NT2/D1 (cell line): ENCODE results near the gene PGAP2.

ENCODE experiments used
- DNase-seq: peaks from one replicate; pipeline ENCODE4 v3.0.0-alpha.2; 2011; ENCODE audit warnings: low read depth, low spot score
- H3K27me3 ChIP-seq: 2 replicates; pipeline ENCODE4 v1.6.0; 2011; ENCODE audit warnings: mild to moderate bottlenecking; ENCODE audit not compliant: insufficient read length, insufficient read depth
- H3K36me3 ChIP-seq: 2 replicates; pipeline ENCODE4 v1.6.1; 2011; ENCODE audit warnings: mild to moderate bottlenecking, low read length, mixed read lengths; ENCODE audit not compliant: insufficient read depth, insufficient read length
- H3K4me1 ChIP-seq: 2 replicates; pipeline ENCODE4 v1.5.1; 2011; ENCODE audit not compliant: insufficient read depth, insufficient read length
- H3K4me3 ChIP-seq: 2 replicates; pipeline ENCODE4 v1.5.1; 2011; ENCODE audit warnings: low read depth; ENCODE audit not compliant: insufficient read length
- H3K9ac ChIP-seq: 2 replicates; pipeline ENCODE4 v1.6.0; 2011; ENCODE audit warnings: low read depth; ENCODE audit not compliant: insufficient read length
- H3K9me3 ChIP-seq: 2 replicates; pipeline ENCODE4 v1.5.1; 2011; ENCODE audit warnings: mild to moderate bottlenecking, low read length; ENCODE audit not compliant: insufficient read depth
- SUZ12 ChIP-seq: IDR thresholded peaks from 2 replicates; pipeline ENCODE4 v1.6.1; 2011; ENCODE audit not compliant: insufficient read length, insufficient read depth; ENCODE audit errors: extremely low read depth
- YY1 ChIP-seq: IDR thresholded peaks from 2 replicates; pipeline ENCODE4 v1.6.1; 2011; ENCODE audit not compliant: insufficient read length, insufficient read depth
- ZNF274 ChIP-seq: IDR thresholded peaks from 2 replicates; pipeline ENCODE4 v1.6.1; 2011; ENCODE audit warnings: mild to moderate bottlenecking, low read depth, low read length

Gene PGAP2

DNA sequence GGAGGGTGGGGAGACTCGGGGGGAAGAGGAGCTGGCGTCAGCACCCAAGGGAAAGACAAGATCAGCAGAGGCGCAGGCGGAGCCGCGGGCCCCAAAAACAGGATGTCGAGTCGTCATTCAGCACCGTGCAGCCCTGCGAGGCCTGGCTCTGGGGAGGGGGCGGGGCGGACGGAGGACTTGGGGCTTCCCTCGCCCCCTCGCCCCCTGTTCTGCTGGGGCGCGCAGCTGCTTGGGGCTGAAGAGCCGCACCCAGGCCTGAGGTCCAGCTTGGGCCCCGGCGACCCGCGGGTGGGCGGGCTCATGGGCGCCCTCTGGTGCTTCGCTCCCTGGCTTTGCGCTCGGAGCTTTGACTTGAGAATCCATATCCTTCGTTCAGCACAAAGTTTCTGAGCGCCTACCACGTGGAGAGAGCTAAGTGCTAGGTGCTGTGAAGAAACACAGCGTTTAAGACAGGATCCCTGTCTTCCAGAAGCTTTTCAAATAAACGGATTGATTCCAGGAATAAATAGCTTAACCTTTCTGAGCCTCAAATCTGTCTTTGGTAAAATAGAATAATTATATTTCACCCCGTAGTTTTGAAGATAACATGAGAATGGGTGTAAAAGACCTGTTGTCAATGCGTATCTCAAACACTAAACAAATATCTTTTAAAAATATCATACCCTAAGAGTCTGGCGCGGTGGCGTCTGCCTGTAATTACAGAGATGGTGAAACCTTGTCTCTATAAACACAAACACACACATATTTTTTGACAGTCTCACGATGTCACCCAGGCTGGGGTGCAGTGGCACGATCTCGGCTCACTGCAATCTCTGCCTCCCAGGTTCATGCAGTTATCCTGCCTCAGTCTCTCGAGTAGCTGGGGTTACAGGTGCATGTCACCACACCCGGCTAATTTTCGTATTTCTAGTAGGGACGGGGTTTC, 33.3 kb downstream of the PGAP2 start:
- Histone ChIP-seq H3K4me3 (peak overlapping the region; percentile 36), H3K36me3 (peaks cover 24% of the 10 kb centered on the region), H3K9me3 (no peaks in the 10 kb centered on the region), H3K4me1 (peaks cover 11% of the 10 kb centered on the region), H3K27me3 (no peaks in the 10 kb centered on the region), H3K9ac (peak overlapping the region; percentile 82)
- TF ChIP-seq SUZ12: no peak
- TF ChIP-seq ZNF274: no peak
- no peak for TF ChIP-seq YY1
- peak; percentile 72 for DNase-seq

DNA sequence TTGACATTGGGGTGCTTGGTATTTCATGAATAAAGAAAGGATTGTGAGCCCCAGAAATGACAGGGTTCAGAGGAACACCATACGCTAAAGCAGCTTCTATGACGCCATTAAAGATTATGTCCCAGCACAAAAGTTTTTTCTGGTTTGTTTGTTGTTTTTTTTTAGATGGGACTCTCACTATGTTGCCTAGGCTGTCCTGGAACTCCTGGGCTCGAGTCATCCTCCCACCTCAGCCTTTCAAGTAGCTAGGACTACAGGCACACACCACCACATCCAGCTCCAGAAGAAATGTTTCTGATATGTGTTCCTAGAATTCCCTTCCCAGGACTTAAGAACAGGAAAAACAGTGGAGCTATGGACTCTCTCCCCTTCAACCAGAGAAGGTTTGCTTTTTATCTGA, 35.0 kb downstream of the PGAP2 start:
- Histone ChIP-seq H3K4me1 (peaks cover 8% of the 10 kb centered on the region), H3K36me3 (peaks cover 9% of the 10 kb centered on the region), H3K9me3 (no peaks in the 10 kb centered on the region), H3K9ac (no peak overlapping the region), H3K4me3 (no peak overlapping the region), H3K27me3 (no peaks in the 10 kb centered on the region)
- TF ChIP-seq ZNF274 (no peak), YY1 (no peak), SUZ12 (no peak)
- no peak for DNase-seq

DNA sequence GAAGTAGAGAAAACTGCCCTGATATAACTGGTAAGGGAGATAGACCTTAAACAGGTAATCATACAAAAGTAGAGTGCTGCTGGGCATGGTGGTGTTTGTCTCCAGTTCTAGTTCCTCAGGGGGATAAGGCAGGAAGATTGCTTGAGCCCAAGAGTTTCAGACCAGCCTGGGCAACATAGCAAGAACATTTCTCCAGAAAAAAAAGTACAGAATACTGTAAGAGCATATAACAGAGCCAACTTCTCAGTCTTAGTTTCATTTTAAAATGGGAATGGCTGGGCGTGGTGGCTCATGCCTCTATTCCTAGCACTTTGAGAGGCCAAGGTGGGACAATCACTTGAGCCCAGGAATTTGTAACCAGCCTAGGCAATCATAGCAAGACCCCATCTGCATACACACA, 36.9 kb downstream of the PGAP2 start:
- H3K9ac ChIP-seq: no peak overlapping the region
- no peaks in the 10 kb centered on the region for H3K36me3 ChIP-seq
- TF ChIP-seq SUZ12 (no peak), ZNF274 (no peak), YY1 (no peak)
- H3K9me3 ChIP-seq: no peaks in the 10 kb centered on the region
- no peak overlapping the region for H3K4me3 ChIP-seq
- no peaks in the 10 kb centered on the region for H3K27me3 ChIP-seq
- no peak for DNase-seq
- no peaks in the 10 kb centered on the region for H3K4me1 ChIP-seq

DNA sequence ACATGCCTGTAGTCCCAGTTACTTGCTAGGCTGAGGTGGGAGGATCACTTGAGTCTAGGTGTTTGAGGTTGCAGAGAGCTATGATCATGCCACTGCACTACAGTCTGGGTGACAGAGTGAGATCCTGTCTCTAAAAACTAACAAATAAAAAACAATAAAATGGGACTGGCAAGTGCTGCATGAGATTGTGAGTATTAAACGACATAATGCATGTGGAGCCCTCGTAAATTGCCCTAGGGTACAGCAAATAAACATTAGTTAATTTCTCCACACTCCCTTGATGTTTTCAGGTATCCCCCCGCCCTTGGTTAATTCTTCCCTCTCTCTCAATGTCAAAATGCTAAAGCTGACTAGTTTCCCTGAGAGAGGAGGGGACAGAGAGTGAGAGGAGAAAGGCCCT, 37.3 kb downstream of the PGAP2 start:
- no peaks in the 10 kb centered on the region for H3K27me3 ChIP-seq
- no peaks in the 10 kb centered on the region for H3K36me3 ChIP-seq
- no peak for DNase-seq
- no peak for TF ChIP-seq SUZ12
- no peak overlapping the region for H3K9ac ChIP-seq
- no peaks in the 10 kb centered on the region for H3K9me3 ChIP-seq
- no peaks in the 10 kb centered on the region for H3K4me1 ChIP-seq
- no peak overlapping the region for H3K4me3 ChIP-seq

DNA sequence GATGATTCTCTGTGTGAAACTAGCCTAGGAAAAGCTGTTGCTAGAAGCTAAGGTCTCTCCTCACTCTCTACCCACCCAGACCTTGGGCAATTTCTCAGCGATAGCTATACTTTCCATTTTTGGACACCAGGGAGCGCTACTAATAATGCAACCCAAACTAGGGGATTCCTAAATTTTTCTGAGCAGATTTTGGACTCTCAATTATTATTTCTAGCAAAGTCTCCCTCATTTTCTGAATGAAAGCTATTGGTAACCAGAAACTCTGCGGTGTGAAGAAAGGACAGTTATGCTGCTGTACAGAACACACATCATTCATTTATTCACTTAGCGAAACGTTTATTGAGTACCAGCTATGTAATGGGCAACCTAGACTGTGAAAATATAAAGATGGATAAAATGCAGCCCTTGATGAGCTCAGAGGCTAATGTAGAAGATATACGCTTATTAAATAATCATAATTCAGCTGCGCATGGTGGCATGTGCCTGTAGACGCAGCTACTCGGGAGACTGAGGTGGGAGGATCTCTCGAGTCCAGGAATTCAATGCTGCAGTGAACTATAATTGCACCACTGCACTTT, 41.0 kb downstream of the PGAP2 start:
- H3K4me1 ChIP-seq: peaks cover 6% of the 10 kb centered on the region
- no peak overlapping the region for H3K4me3 ChIP-seq
- no peaks in the 10 kb centered on the region for H3K27me3 ChIP-seq
- no peaks in the 10 kb centered on the region for H3K36me3 ChIP-seq
- H3K9me3 ChIP-seq: no peaks in the 10 kb centered on the region
- no peak overlapping the region for H3K9ac ChIP-seq
- TF ChIP-seq SUZ12: no peak
- no peak for TF ChIP-seq YY1
- no peak for TF ChIP-seq ZNF274
- DNase-seq: no peak

DNA sequence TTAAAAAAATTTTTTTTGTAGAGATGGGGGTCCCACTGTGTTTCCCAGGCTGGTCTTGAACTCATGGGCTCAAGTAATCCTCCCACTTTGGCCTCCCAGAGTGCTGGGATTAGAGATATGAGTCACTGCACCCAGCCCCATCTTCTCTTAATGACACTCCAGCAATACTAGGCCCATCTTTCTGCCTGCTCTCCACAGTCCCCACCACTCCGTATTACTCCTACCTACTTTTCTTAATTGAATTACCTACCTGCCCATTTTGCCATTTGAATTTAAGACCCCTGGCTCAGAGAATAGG, 45.1 kb downstream of the PGAP2 start:
- TF ChIP-seq YY1 (no peak), SUZ12 (no peak), ZNF274 (no peak)
- Histone ChIP-seq H3K4me3 (no peak overlapping the region), H3K9me3 (no peaks in the 10 kb centered on the region), H3K36me3 (no peaks in the 10 kb centered on the region), H3K4me1 (peaks cover 7% of the 10 kb centered on the region), H3K9ac (no peak overlapping the region), H3K27me3 (peaks cover 8% of the 10 kb centered on the region)
- DNase-seq: no peak

DNA sequence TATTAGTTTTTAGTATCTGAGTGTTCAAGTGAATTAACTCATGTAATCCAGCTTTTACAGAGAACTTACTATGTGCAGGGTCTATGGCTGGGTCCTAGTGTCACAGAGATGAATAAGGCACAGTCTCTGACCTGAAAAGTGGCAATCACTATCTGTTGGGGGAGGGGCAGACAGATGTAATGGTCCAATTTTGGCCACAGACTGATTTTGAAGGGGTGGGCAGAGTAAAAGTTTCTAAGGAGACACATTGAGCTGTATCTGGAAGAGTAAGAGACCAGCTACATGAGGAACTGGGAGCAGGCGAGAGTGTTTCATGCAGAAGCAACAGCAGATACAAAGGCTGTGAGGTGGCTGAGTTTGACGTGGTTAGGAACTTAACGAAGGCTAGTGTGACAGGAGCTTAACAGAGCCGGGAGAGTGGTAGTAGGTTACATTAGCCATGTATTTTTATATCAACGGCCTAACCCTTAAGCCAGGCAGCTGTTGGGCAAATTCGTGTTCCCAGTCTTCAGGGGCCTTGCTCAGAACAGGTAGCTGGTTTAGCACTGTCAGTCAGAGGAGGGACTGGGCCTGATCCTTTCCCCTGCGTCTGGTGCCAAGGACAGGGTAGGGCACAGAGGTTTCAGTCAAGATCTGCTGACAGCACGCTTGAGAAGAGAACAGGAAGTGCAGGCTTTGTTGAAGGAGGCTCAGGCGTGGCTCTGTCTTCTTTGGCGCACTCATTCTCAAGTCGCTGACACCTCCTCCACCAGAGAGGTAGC, 45.7 kb downstream of the PGAP2 start:
- H3K4me1 ChIP-seq: peaks cover 8% of the 10 kb centered on the region
- no peak for DNase-seq
- H3K36me3 ChIP-seq: no peaks in the 10 kb centered on the region
- peak overlapping the region; percentile 37 for H3K9ac ChIP-seq
- no peak overlapping the region for H3K4me3 ChIP-seq
- H3K9me3 ChIP-seq: no peaks in the 10 kb centered on the region
- H3K27me3 ChIP-seq: peaks cover 8% of the 10 kb centered on the region
- no peak for TF ChIP-seq YY1
- TF ChIP-seq ZNF274: no peak
- no peak for TF ChIP-seq SUZ12
